GM12872 (cell line): ENCODE results near the gene PAM.

Source experiments
- CTCF ChIP-seq: IDR thresholded peaks from 3 replicates; pipeline ENCODE4 v1.5.1; 2011; ENCODE audit warnings: low read depth, mild to moderate bottlenecking, low read length, moderate library complexity; ENCODE audit not compliant: insufficient read depth

PAM gene

GRCh38 chr5:102999191-102999590 lies 244.1 kb downstream of the PAM start:
- no peak for TF ChIP-seq CTCF

- TF ChIP-seq CTCF = no peak
Observed at GRCh38 chr5:103000089-103000488, 245.0 kb downstream of the PAM start.

GRCh38 chr5:103003872-103004271 lies 248.8 kb downstream of the PAM start:
- TF ChIP-seq CTCF = no peak

GRCh38 chr5:103005276-103005675 lies 250.2 kb downstream of the PAM start:
- no peak for TF ChIP-seq CTCF

GRCh38 chr5:103006921-103007320 lies 251.8 kb downstream of the PAM start:
- TF ChIP-seq CTCF = no peak

GRCh38 chr5:103010168-103010567 lies 255.1 kb downstream of the PAM start:
- TF ChIP-seq CTCF = no peak

GRCh38 chr5:103013933-103014552 lies 258.9 kb downstream of the PAM start:
- TF ChIP-seq CTCF = no peak
